Measurements from ENCODE around the gene SMYD5. TPM values are rescaled to one million over a fixed set of nuclear protein-coding genes. Genes with fewer than 3 reads are reported as not detected.
"Not testable (repeated sequence)": the region's sequence is repeated elsewhere in the genome, so short reads cannot be mapped to it uniquely, and the experiment has no call there.

The SMYD5 gene
- total RNA-seq, 1 donor from 2014 or later: 6.0 TPM

GRCh38 chr2:73257425-73258125, 43.5 kb downstream of the SMYD5 start:
- ATAC-seq: no peak
- DNase-seq (ENCODE audit: low spot score): no peak

- ATAC-seq (no peak), DNase-seq (ENCODE audit: low spot score) (no peak)
Observed at GRCh38 chr2:73258186-73258912, 44.3 kb downstream of the SMYD5 start.

- no peak for ATAC-seq
- no peak for DNase-seq (ENCODE audit: low spot score)
Observed at GRCh38 chr2:73258913-73259215, 44.8 kb downstream of the SMYD5 start.

GRCh38 chr2:73259276-73259675, 45.2 kb downstream of the SMYD5 start:
- no peak for ATAC-seq
- no peak for DNase-seq (ENCODE audit: low spot score)

- no peak for DNase-seq (ENCODE audit: low spot score)
Observed at GRCh38 chr2:73259704-73260337, 45.8 kb downstream of the SMYD5 start.

GRCh38 chr2:73260338-73260984, 46.4 kb downstream of the SMYD5 start:
- ATAC-seq (peak; percentile 87), DNase-seq (ENCODE audit: low spot score) (peak; percentile 57)

More at GRCh38 chr2:73259704-73260337, 45.8 kb downstream of the SMYD5 start:
- no peak for ATAC-seq

- no peak for ATAC-seq
- no peak for DNase-seq (ENCODE audit: low spot score)
Observed at GRCh38 chr2:73262108-73262651, 48.1 kb downstream of the SMYD5 start.

GRCh38 chr2:73262691-73263429, 48.8 kb downstream of the SMYD5 start:
- not testable (repeated sequence) for DNase-seq (ENCODE audit: low spot score); ATAC-seq

GRCh38 chr2:73263540-73264331, 49.7 kb downstream of the SMYD5 start:
- ATAC-seq (no peak), DNase-seq (ENCODE audit: low spot score) (no peak)

GRCh38 chr2:73264332-73264606, 50.2 kb downstream of the SMYD5 start:
- ATAC-seq: no peak
- DNase-seq (ENCODE audit: low spot score): no peak

GRCh38 chr2:73264783-73265182, 50.7 kb downstream of the SMYD5 start:
- ATAC-seq (no peak), DNase-seq (ENCODE audit: low spot score) (no peak)

- DNase-seq (ENCODE audit: low spot score) (no peak), ATAC-seq (no peak)
Observed at GRCh38 chr2:73265298-73266060, 51.4 kb downstream of the SMYD5 start.

- ATAC-seq: no peak
- no peak for DNase-seq (ENCODE audit: low spot score)
Observed at GRCh38 chr2:73266061-73266901, 52.2 kb downstream of the SMYD5 start.

- DNase-seq (ENCODE audit: low spot score) (no peak), ATAC-seq (no peak)
Observed at GRCh38 chr2:73267008-73267407, 53.0 kb downstream of the SMYD5 start.

- DNase-seq (ENCODE audit: low spot score) (no peak), ATAC-seq (no peak)
Observed at GRCh38 chr2:73268366-73268829, 54.4 kb downstream of the SMYD5 start.

- ATAC-seq (peak; percentile 58), DNase-seq (ENCODE audit: low spot score) (no peak)
Observed at GRCh38 chr2:73268830-73269685, 55.0 kb downstream of the SMYD5 start.

Measured in left lobe of liver (tissue), 2 donors.